Measurements from ENCODE around the gene ZNF26.
A peak's percentile ranks its signal among the peaks of the same experiment; 100 is the strongest.
"Not testable (repeated sequence)": the region's sequence is repeated elsewhere in the genome, so short reads cannot be mapped to it uniquely, and the experiment has no call there.

ZNF26 gene, protein sequence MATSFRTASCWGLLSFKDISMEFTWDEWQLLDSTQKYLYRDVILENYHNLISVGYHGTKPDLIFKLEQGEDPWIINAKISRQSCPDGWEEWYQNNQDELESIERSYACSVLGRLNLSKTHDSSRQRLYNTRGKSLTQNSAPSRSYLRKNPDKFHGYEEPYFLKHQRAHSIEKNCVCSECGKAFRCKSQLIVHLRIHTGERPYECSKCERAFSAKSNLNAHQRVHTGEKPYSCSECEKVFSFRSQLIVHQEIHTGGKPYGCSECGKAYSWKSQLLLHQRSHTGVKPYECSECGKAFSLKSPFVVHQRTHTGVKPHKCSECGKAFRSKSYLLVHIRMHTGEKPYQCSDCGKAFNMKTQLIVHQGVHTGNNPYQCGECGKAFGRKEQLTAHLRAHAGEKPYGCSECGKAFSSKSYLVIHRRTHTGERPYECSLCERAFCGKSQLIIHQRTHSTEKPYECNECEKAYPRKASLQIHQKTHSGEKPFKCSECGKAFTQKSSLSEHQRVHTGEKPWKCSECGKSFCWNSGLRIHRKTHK

DNA sequence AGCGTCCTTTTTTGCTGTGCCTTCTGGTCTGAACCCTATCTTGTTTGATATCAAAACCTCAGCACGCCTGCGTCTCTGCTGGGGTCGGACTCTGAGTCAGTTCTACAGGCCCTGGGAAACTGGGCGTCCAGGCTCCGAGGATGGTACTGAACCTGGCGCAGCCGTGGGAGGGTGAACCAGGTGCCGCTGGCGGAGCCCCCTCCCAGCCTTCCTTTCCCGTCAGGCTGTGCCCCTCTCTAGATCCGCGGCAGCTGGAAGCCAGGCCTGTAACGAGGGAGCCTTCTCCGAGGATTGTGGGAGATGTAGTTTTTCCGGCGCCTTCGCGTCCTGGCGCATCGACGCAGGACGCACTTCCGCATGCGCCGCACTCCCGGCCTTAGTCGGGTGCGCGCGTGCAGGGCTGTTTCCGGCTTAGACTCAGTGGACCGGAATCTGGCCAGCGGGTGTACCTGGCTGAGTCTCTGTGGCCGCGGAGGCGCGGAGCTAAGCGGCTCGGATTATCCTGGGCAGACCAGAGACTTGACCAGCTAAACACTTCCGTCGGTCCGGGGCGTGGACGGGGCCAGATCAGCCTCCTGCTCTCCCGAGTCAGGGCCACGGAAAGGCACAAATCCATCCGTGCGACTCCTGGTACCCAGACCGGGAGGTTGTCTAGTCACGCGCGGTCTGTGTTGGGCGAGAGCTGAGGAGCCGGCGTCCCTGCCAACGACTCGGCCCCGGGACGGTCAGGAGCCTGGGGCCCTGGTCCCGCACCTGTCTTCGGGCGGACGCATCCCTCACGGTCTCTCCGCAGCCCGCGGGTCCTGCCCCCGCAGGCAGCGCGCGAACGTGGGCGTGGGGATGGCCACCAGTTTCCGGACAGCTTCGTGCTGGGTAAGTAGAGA, at the start of gene ZNF26:
Gene ZNF26 (plus strand): TSS at position 367 of the 884 bp plus-strand sequence. CDS start 474 bp downstream, at position 841.
- peak; percentile 64 to 70 for DNase-seq (ENCODE audit: low read depth in 2 of 2)

DNA sequence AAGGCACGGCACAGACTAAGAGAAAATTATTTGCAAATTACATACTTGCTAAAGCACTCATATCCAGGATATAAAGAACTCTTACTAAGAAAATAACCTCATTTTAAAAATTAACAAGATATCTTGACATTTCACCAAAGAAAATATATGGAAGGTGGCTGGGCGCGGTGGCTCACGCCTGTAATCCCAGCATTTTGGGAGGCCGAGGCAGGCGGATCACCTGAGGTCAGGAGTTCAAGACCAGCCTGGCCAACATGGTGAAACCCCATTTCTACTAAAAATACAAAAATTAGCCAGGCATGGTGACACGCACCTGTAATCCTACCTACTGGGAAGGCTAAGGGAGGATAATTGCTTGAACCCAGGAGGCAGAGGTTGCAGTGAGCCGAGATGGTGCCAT, 49.2 kb upstream of the ZNF26 start:
- not testable (repeated sequence) for DNase-seq (ENCODE audit: low read depth in 2 of 2)

GRCh38 chr12:132937476-132937875, 48.7 kb upstream of the ZNF26 start:
- no peak for DNase-seq (ENCODE audit: low read depth in 2 of 2)

GRCh38 chr12:132938807-132939206, 47.4 kb upstream of the ZNF26 start:
- not testable (repeated sequence) for DNase-seq (ENCODE audit: low read depth in 2 of 2)

DNA sequence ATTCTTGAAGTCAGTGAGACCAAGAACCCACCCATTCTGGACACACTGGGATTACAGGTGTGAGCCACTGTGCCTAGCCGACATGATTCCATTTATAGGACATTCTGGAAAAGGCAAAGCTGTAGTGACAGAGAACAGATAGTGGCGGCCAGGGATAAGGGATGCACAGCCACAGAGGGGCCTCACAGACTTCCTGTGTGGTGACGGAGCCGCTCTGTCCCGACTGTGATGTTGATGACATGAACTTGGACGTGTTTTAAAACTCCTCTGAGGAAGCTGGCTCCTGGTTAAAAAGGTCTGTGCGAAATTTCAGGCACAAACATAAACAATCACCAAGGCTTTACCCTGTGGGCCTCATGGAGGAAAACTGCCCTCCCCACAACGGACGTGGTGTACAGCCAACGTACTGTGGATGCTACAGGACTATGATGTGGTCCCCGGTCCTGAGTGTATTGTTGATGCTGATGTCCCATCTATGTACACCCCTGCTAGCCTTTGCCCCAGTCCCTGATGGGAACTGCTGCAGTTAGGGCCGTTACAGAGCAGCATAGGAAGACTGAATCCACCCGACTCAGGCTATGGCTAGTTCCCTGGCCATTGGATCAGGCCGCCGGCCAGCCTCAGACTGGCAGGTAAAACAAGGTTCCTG, 46.0 kb upstream of the ZNF26 start:
- no peak for DNase-seq (ENCODE audit: low read depth in 2 of 2)

DNA sequence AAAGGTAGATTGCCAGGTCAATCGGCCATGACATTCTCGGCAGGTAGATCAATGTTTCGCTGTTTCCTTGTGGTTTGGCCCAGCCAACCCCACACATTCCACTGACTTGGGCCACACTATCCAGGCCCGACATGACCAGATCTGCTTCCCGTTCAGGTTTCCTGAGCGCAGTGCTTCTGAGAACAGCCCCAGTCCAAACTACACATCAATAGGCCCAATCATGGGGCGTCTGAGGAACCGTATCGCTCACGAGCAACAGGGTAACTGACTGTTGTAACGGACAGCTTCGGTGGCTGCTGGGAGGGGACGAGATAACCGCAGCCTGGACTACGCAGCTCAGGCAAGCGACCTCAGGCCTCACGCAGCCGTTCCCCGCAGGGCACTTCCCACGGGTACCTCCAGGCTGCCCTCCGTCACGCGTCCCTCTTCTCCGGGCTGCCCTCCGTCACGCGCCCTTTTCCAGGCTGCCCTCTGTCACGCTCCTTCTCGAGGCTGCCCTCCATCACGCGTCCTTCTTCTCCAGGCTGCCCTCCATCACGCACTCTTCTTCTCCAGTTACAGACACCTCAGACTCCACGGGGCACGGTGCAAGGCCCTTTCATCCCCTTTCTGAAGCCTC, 44.7 kb upstream of the ZNF26 start:
- no peak for DNase-seq (ENCODE audit: low read depth in 2 of 2)

GRCh38 chr12:132942611-132943010, 43.6 kb upstream of the ZNF26 start:
- no peak for DNase-seq (ENCODE audit: low read depth in 2 of 2)

- DNase-seq (ENCODE audit: low read depth in 2 of 2): no peak
These were observed 40.4 kb upstream of the ZNF26 start for GRCh38 chr12:132945806-132946205.

- DNase-seq (ENCODE audit: low read depth in 2 of 2): no peak
These were observed 39.8 kb upstream of the ZNF26 start for GRCh38 chr12:132946246-132946820.

DNA sequence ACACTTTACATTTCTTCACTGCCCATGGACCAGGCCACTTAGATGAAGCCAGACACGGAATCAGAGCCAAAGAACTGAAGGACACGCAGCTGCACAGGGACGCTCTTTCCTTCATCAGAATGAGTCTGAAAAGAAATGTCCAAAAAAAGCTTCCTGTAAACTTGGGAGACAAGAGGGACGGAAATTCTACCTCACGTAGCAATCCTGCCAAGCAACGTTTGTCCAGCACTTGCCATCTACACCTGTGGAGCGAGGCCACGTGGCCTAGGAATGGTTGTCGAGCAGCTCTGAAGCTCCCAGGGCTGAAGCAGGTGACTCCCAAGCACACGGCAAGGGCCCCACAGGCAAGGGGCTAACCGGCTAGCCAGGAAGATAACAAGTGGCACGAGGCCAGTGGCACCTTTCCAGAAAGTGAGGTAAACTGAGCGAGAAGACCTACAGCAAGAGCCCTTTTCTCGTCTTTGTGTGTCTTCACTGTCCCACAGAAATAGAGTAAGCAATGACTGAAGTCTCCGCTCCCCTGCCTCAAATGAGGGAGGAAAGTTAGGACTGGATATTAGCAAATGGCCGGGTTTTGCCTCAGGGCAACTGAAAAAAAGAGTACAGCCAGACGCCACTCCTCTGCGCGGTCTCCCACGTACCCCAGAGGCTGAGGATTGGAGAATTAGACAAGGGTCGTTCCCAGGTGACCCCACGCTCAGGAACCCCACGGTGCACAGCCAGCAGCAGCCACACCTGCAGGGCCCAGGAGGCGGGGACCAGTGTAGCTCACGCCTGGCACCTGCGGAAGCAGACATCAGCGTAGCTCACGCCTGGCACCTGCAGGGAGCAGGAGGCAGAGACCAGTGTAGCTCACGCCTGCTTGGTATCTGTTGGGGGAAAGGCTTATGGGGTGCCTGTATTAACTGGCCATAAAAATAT, 37.8 kb upstream of the ZNF26 start:
- DNase-seq (ENCODE audit: low read depth in 2 of 2): no peak

DNA sequence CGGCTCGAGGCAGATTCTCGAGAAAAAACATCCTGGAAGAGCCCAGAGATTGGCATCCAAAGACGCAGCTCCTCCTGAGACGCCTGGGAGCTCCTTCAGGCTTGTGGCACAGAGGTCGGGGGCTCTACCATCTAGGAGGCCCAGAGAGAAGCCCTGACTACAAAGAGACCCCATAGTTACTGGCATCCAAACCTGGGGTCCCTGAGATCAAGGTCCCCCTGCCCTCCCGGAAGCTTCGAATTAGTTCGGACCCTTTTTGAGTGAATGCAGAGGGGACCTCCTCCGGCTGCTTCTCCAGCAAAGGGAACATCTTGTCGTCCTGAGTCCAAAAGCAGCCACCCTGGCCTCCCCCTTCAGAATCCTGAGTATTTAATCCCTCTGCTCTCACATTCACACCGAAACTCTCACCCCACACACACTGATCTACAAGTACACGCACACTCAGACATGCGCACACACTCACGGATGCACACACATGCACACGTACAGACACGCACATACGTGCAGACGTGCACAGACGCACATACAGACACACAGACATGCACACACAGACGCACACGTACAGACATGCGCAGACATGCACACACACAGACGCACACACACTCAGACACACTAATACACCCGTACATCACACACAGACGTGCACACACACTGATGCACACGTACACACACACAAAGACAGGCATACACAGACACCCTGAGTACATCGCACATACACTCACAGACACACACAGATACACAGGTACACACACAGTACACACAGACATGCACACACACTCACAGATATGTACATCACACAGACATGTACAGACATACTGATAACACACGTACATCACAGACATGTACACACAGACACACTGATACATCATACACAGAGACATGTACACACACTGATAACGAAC, 36.0 kb upstream of the ZNF26 start:
- no peak for DNase-seq (ENCODE audit: low read depth in 2 of 2)

DNA sequence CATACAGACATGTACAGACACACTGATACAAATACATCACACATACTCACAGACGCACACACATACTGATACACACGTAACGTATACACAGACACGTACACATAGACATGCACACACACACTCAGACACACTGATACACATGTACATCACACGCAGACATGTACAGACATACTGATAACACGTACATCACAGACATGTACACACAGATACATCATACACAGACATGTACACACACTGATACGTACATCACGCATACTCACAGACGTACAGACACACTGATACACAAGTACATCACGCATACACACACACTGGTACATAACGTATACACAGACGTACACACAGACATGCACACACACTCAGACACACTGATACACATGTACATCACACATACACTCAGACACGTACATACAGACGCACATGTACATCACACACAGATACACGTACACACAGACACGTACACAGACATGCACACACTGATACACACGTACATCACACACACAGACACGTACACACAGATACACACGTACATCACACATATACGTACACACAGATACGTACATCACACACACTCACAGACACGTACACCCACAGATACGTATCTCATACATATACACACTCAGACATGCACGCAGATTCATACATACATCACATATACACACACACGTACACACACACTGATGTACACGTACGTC, 35.2 kb upstream of the ZNF26 start:
- DNase-seq (ENCODE audit: low read depth in 2 of 2): no peak

DNA sequence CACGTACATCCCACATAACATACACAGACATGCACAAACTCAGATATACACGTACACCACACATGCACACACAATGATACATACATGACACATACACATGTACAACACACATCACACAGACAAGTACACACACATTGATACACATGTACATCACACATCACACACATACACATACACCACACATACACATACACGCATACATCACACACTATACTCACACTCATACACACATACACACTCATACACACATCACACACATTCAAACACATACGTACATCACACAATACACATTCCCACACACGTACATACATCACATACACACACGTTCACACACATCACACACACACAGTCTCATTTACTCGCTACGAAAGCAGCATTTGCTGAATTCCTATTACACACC, 34.5 kb upstream of the ZNF26 start:
- DNase-seq (ENCODE audit: low read depth in 2 of 2): no peak

- DNase-seq (ENCODE audit: low read depth in 2 of 2): no peak
These were observed 33.6 kb upstream of the ZNF26 start for GRCh38 chr12:132952371-132953162.

DNA sequence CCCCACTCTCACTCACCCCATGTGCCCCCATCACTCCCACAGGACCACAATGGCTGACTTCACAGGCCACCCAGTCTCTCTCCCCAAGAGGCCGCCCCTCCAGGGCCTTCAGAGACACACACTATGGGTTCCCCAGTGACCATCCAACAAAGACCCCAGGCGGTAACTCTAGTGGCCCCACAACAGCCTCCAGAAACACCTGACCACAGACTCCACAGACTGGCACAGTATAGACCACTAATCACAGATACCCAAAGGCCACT, 33.1 kb upstream of the ZNF26 start:
- no peak for DNase-seq (ENCODE audit: low read depth in 2 of 2)

DNA sequence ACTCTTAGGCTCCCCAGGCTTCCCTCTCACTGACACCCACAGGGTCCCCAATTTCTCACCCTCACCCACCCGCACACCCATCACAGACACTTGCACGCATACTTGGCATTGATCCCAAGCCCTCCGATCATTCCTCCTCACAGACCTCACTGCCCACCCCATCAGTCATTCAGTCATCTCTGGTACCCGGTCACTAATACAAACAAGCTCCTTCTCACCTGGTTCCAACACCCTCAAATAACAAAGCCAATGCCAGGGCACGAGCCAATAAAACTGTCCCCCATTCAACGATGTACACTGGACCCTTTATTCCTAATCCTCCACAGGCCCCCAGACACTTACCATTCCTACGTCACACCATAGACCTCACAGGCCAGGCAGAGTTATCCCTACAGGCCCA, 32.4 kb upstream of the ZNF26 start:
- no peak for DNase-seq (ENCODE audit: low read depth in 2 of 2)

DNA sequence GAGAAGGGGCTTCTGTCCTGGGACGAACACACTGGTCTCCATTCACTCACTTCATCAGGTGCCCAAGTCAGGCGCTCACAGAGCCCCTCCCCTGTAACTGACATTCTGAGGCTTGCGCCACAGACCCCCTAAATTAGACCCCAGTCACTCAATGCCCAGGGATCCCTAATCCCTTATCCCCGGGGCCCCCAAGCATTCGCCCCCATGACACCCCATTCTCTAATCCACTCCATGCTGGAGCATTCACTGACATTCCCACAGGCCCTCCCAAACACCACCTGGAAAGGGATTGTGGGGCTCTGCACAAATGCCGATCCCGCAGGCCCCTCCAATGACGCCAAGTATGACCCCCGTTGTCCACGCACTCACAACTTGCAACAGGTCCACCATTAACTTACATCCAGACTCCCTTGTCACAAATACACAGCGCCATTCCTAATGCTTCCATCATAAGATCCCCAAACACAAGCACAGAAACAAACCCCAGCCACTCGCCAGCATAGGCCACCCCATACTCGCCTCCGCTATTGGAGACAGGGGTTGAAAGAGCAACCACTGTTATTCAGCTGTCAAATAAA, 31.6 kb upstream of the ZNF26 start:
- DNase-seq (ENCODE audit: low read depth in 2 of 2): no peak
